Neural cell (in vitro differentiated cells): ENCODE measurements around the gene TAPBPL.

ENCODE experiments used
- CTCF ChIP-seq: fragments of 450-650 bp; IDR thresholded peaks from 2 replicates; pipeline ENCODE4 v1.5.1; 2014; ENCODE audit warnings: antibody characterized with exemption, mild to moderate bottlenecking, moderate library complexity; ENCODE audit not compliant: poor library complexity, severe bottlenecking
- EZH2 ChIP-seq: fragments of 200-600, 300-800 bp; shearing (Covaris generic), sonication (generic); IDR thresholded peaks from 2 replicates; pipeline ENCODE4 v1.6.1; 2014; ENCODE audit warnings: antibody characterized with exemption, low read length, borderline replicate concordance, mild to moderate bottlenecking; ENCODE audit not compliant: insufficient read depth, poor library complexity, severe bottlenecking
- MXI1 ChIP-seq: fragments of 450-650 bp; conservative IDR thresholded peaks from 2 replicates; pipeline ENCODE4 v1.6.1; 2014; ENCODE audit warnings: antibody characterized with exemption, mild to moderate bottlenecking; ENCODE audit not compliant: poor library complexity, severe bottlenecking
- POLR2AphosphoS5 ChIP-seq: IDR thresholded peaks from 2 replicates; pipeline ENCODE4 v1.6.1; 2012
- TAF1 ChIP-seq: IDR thresholded peaks from 2 replicates; pipeline ENCODE4 v1.6.1; 2012; ENCODE audit warnings: low read depth
- TF ChIP-seq, protein P1 (sequence below): IDR thresholded peaks from 2 replicates; pipeline ENCODE4 v1.6.1; 2012; ENCODE audit warnings: borderline replicate concordance

DNA sequence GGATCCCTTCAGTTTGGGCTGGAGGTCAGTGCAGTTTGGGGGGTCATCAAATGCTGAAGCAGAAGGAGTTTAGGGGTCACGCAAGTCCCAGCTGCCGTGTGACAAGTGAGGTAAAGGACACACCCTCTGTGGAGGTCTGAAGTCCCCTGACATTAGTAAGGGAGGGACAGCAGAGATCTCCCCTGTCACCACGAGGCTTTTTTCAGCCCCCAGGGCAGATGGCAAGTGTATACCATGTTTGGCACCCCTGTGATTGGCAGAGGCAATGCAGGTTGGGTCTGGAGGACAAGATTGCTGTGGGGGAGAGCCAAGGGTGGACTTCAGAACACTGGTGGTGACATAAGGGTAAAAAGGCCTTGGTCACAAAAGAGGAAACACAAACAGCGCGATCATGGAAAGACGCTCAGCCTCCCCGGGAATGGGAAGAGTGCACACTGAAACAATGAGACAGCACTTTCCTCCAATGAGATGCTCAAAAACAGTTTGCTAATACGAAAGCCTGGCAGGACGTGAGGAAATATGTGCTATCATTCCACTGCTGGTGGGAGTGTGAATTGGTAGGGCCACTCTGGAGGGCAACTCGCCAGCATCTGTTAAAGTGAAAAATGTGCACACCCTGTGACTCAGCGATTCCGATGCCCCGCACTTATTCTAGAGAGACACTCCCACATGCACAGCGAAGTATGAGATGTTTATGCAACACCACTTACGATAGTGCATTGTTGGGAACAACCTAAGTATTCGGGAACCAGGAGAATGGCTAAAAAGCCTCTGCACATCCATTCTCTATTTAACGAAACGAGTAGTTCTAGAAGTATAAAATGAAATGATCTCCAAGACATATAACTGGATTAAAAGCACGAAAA, 21.5 kb upstream of the TAPBPL start:
- TF ChIP-seq TAF1 (no peak), POLR2AphosphoS5 (no peak), MXI1 (no peak), EZH2 (no peak), CTCF (no peak)
- TF ChIP-seq, protein P1, sequence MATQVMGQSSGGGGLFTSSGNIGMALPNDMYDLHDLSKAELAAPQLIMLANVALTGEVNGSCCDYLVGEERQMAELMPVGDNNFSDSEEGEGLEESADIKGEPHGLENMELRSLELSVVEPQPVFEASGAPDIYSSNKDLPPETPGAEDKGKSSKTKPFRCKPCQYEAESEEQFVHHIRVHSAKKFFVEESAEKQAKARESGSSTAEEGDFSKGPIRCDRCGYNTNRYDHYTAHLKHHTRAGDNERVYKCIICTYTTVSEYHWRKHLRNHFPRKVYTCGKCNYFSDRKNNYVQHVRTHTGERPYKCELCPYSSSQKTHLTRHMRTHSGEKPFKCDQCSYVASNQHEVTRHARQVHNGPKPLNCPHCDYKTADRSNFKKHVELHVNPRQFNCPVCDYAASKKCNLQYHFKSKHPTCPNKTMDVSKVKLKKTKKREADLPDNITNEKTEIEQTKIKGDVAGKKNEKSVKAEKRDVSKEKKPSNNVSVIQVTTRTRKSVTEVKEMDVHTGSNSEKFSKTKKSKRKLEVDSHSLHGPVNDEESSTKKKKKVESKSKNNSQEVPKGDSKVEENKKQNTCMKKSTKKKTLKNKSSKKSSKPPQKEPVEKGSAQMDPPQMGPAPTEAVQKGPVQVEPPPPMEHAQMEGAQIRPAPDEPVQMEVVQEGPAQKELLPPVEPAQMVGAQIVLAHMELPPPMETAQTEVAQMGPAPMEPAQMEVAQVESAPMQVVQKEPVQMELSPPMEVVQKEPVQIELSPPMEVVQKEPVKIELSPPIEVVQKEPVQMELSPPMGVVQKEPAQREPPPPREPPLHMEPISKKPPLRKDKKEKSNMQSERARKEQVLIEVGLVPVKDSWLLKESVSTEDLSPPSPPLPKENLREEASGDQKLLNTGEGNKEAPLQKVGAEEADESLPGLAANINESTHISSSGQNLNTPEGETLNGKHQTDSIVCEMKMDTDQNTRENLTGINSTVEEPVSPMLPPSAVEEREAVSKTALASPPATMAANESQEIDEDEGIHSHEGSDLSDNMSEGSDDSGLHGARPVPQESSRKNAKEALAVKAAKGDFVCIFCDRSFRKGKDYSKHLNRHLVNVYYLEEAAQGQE: no peak
